ENCODE measurements around the gene SH3BGRL2.
"Not testable (repeated sequence)": the region's sequence is repeated elsewhere in the genome, so short reads cannot be mapped to it uniquely, and the experiment has no call there.

Gene SH3BGRL2

DNA sequence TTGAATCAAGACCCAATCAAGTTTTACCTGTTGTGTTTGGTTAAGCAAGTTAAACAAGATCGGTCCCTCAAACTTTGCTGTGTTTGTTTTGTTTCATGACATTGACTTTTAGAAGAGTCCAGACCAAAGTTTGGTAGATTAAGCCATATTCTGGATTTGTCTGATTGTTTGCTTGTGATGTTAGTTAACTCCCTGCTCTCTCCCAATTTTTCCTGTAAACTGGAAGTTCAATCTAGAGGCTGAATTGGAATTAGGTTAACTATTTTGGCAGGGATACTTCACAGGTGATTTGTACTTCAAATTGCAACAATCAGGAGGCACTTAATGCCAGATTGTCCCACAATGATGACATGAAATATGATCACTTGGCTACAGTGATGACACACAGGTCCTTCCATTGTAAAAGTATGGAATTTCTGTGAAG lies 13.6 kb upstream of the SH3BGRL2 start:
- H3K9me3 ChIP-seq (replicated peaks; ENCODE audit: low read length): no peaks in the 10 kb centered on the region
- H3K4me1 ChIP-seq (ENCODE audit: control insufficient read depth, insufficient read depth, low read length): no peaks in the 10 kb centered on the region
- H3K27me3 ChIP-seq (ENCODE audit: control insufficient read depth, insufficient read depth, low read length): no peaks in the 10 kb centered on the region
- H3K4me2 ChIP-seq (ENCODE audit: low read length): no peak overlapping the region
- no peak overlapping the region for H3K4me3 ChIP-seq (ENCODE audit: low read length)
- H3K36me3 ChIP-seq (ENCODE audit: insufficient read depth, low read length): no peaks in the 10 kb centered on the region
- H3K9ac ChIP-seq (ENCODE audit: low read depth, low read length): no peak overlapping the region

DNA sequence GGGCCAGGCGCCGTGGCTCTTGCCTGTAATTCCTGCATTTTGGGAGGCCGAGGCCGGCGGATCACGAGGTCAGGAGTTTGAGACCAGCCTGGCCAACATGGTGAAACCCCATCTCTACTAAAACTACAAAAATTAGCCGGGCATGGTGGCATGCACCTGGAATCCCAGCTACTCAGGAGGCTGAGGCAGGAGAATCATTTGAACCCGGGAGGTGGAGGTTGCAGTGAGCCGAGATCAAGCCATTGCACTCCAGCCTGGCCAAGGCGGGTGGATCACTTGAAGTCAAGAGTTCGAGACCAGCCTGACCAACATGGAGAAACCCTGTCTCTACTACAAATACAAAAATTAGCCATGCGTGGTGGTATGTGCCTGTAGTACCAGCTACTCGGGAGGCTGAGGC lies 12.7 kb upstream of the SH3BGRL2 start:
- not testable (repeated sequence) for H3K4me2 ChIP-seq (ENCODE audit: low read length)

DNA sequence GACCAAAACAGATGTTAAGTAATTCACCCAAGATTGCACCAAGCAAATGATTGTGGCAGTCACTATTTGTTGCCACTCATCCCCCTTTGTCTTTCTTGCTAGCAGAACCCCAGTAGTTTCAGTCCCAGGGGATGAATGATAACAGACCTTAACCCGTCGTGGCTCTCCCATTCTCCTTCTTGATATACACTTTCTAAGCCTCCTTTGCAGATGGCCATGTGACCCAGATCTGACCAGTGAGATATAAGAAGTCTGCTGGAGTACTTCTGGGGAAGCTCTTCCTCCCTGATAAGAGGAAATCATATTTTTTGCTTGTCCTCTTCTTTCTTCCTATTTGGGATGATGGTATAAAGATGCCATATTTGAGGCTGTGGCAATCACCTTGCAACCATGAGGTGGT lies 9.6 kb upstream of the SH3BGRL2 start:
- H3K4me1 ChIP-seq (ENCODE audit: control insufficient read depth, insufficient read depth, low read length): no peaks in the 10 kb centered on the region
- no peak overlapping the region for H3K9ac ChIP-seq (ENCODE audit: low read depth, low read length)
- no peaks in the 10 kb centered on the region for H3K36me3 ChIP-seq (ENCODE audit: insufficient read depth, low read length)
- no peaks in the 10 kb centered on the region for H3K27me3 ChIP-seq (ENCODE audit: control insufficient read depth, insufficient read depth, low read length)
- H3K4me3 ChIP-seq (ENCODE audit: low read length): no peak overlapping the region
- no peaks in the 10 kb centered on the region for H3K9me3 ChIP-seq (replicated peaks; ENCODE audit: low read length)
- H3K4me2 ChIP-seq (ENCODE audit: low read length): no peak overlapping the region

More for the DNA sequence above, 12.7 kb upstream of the SH3BGRL2 start:
- not testable (repeated sequence) for H3K4me1 ChIP-seq (ENCODE audit: control insufficient read depth, insufficient read depth, low read length); H3K27me3 ChIP-seq (ENCODE audit: control insufficient read depth, insufficient read depth, low read length); H3K4me3 ChIP-seq (ENCODE audit: low read length); H3K9ac ChIP-seq (ENCODE audit: low read depth, low read length); H3K36me3 ChIP-seq (ENCODE audit: insufficient read depth, low read length); H3K9me3 ChIP-seq (replicated peaks; ENCODE audit: low read length)

DNA sequence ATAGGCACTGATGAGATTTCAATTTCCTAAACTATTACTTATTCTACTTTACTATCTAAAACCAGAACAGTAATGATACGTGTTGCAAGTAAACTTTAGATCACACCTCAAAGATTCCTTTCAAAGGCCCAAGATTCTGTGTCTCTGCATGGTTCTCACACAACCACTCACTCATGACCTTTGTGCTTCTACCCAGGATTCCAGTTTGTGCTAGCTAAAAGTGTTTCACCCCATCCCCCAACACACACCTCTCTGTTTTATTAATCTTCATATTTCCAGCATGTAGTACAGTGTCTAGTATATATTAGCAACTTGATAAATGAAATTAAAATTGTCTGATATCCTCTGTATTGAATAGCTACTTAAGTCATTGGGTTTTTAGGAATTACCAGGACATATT lies 8.8 kb upstream of the SH3BGRL2 start:
- H3K9ac ChIP-seq (ENCODE audit: low read depth, low read length): no peak overlapping the region
- no peaks in the 10 kb centered on the region for H3K9me3 ChIP-seq (replicated peaks; ENCODE audit: low read length)
- H3K4me1 ChIP-seq (ENCODE audit: control insufficient read depth, insufficient read depth, low read length): no peaks in the 10 kb centered on the region
- H3K4me2 ChIP-seq (ENCODE audit: low read length): no peak overlapping the region
- H3K27me3 ChIP-seq (ENCODE audit: control insufficient read depth, insufficient read depth, low read length): no peaks in the 10 kb centered on the region
- H3K4me3 ChIP-seq (ENCODE audit: low read length): no peak overlapping the region
- no peaks in the 10 kb centered on the region for H3K36me3 ChIP-seq (ENCODE audit: insufficient read depth, low read length)

DNA sequence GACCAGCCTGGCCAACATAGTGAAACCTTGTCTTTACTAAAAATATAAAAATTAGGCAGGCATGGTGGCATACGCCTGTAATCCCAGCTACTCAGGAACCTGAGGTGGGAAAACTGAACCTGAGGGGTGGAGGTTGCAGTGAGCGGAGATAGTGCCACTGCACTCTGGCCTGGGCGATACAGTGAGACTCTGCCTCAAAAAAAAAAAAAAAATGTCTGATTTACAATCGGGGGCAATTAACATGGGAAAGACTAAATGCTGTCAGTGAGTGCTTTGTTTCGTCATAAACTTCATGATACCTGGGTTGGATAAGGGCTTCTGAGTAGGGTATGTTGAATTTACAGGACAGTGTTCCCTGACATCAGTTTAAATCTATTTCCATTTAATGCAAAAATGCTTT lies 8.0 kb upstream of the SH3BGRL2 start:
- no peak overlapping the region for H3K9ac ChIP-seq (ENCODE audit: low read depth, low read length)
- H3K27me3 ChIP-seq (ENCODE audit: control insufficient read depth, insufficient read depth, low read length): no peaks in the 10 kb centered on the region
- H3K9me3 ChIP-seq (replicated peaks; ENCODE audit: low read length): no peaks in the 10 kb centered on the region
- H3K4me3 ChIP-seq (ENCODE audit: low read length): no peak overlapping the region
- H3K4me2 ChIP-seq (ENCODE audit: low read length): no peak overlapping the region
- H3K4me1 ChIP-seq (ENCODE audit: control insufficient read depth, insufficient read depth, low read length): no peaks in the 10 kb centered on the region
- H3K36me3 ChIP-seq (ENCODE audit: insufficient read depth, low read length): no peaks in the 10 kb centered on the region

DNA sequence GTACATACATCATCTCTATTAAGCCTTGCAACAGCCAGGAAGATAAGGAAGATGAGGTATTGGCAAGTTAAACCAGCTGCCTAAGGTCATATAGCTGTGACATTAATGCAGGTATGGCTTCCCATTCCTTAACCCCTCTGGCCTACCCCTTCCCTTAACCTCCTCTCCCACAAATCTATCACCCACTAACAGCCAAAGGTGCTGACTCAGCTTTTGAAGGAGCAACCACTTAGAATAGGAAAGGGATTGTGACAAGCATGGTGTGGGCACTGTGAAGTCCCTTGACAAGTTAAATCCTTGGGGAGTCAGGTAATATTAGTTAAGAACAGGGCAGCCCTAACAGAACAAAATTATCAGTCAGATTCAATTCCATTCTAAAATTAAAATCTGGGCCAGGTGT lies 5.4 kb upstream of the SH3BGRL2 start:
- H3K36me3 ChIP-seq (ENCODE audit: insufficient read depth, low read length): no peaks in the 10 kb centered on the region
- H3K4me1 ChIP-seq (ENCODE audit: control insufficient read depth, insufficient read depth, low read length): peaks cover 4% of the 10 kb centered on the region
- no peaks in the 10 kb centered on the region for H3K9me3 ChIP-seq (replicated peaks; ENCODE audit: low read length)
- H3K27me3 ChIP-seq (ENCODE audit: control insufficient read depth, insufficient read depth, low read length): no peaks in the 10 kb centered on the region
- no peak overlapping the region for H3K4me2 ChIP-seq (ENCODE audit: low read length)
- H3K4me3 ChIP-seq (ENCODE audit: low read length): no peak overlapping the region
- H3K9ac ChIP-seq (ENCODE audit: low read depth, low read length): no peak overlapping the region

DNA sequence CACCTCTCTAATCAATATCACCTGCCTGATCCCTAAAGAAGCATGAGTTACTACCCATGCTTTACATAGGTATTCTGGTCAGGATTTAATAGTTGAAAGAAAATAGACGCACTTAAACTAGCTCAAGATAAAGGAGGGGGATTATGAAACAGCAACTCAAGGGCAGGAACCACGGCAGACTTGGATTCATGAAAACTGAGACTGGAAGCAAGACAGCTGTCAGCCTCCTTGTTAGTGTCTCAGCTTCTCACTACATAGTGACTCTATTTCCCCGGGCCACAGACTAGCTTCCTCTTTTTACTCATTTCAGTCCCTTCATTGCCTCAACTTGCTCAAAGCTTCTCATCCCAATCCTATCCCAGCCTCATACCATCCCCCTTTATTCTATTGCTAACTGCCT lies 4.3 kb upstream of the SH3BGRL2 start:
- Histone ChIP-seq H3K4me1 (ENCODE audit: control insufficient read depth, insufficient read depth, low read length) (peaks cover 5% of the 10 kb centered on the region), H3K9me3 (replicated peaks; ENCODE audit: low read length) (no peaks in the 10 kb centered on the region), H3K4me3 (ENCODE audit: low read length) (no peak overlapping the region), H3K4me2 (ENCODE audit: low read length) (no peak overlapping the region), H3K9ac (ENCODE audit: low read depth, low read length) (no peak overlapping the region), H3K36me3 (ENCODE audit: insufficient read depth, low read length) (no peaks in the 10 kb centered on the region), H3K27me3 (ENCODE audit: control insufficient read depth, insufficient read depth, low read length) (no peaks in the 10 kb centered on the region)

DNA sequence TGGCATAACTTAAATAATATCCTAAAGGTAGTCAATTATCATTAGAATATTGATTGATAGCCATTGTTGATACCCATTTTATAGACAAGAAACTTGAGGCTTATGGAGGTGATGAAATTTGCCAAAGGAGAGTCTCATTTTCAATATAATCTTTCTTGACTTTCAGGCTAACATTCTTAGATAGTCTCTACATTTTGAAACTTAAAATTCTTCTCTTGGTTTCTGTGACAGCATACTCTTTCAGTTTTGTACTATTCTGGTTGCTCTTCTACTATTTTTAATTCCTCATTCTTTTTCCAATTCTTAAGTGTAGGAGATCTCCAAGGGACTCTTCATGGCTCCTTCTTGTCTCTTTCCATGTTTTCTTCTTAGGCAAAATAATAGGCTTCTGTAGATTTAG lies 3.7 kb upstream of the SH3BGRL2 start:
- no peaks in the 10 kb centered on the region for H3K27me3 ChIP-seq (ENCODE audit: control insufficient read depth, insufficient read depth, low read length)
- H3K9me3 ChIP-seq (replicated peaks; ENCODE audit: low read length): no peaks in the 10 kb centered on the region
- H3K9ac ChIP-seq (ENCODE audit: low read depth, low read length): no peak overlapping the region
- peaks cover 5% of the 10 kb centered on the region for H3K4me1 ChIP-seq (ENCODE audit: control insufficient read depth, insufficient read depth, low read length)
- no peaks in the 10 kb centered on the region for H3K36me3 ChIP-seq (ENCODE audit: insufficient read depth, low read length)
- H3K4me2 ChIP-seq (ENCODE audit: low read length): no peak overlapping the region
- H3K4me3 ChIP-seq (ENCODE audit: low read length): no peak overlapping the region

DNA sequence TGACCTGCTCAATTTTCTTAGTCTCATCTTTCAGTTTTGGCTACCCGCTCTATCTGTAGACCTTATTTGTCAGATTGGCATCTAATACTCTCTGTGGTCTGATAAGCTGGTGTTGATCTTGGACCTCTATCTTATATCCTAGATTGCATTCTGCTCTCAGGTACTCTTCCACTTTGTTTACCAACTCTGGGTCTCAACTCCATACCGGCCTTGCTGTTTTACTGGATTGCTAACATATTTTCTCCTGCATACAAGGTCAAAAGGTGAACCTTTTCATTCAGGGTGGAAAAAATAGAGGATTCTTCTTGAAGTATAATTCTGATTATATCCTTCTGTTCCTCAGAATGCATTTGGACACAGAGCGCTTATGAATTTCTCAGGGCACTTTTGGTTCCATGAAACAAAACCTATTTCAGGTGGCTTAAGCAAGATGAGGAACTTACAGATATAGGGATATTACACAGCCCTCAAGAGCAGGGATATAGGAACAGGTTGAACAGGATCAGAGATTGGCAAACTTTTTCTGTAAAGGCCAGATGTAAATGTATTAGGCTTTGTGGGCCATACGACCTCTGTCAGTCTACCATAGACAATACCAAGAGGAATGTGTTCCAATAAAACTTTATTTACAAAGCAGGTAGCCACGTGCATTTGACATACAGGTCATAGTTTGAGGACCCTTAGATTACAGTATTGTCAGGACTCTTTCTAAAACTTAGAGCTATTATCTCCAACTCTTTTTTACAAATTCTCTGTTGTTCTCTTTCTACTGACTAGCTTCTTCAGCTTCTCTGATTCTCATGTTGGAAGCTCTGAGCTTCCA lies 2.5 kb upstream of the SH3BGRL2 start:
- Histone ChIP-seq H3K27me3 (ENCODE audit: control insufficient read depth, insufficient read depth, low read length) (no peaks in the 10 kb centered on the region), H3K4me3 (ENCODE audit: low read length) (no peak overlapping the region), H3K9me3 (replicated peaks; ENCODE audit: low read length) (no peaks in the 10 kb centered on the region), H3K9ac (ENCODE audit: low read depth, low read length) (no peak overlapping the region), H3K4me1 (ENCODE audit: control insufficient read depth, insufficient read depth, low read length) (peaks cover 5% of the 10 kb centered on the region), H3K4me2 (ENCODE audit: low read length) (no peak overlapping the region), H3K36me3 (ENCODE audit: insufficient read depth, low read length) (no peaks in the 10 kb centered on the region)

DNA sequence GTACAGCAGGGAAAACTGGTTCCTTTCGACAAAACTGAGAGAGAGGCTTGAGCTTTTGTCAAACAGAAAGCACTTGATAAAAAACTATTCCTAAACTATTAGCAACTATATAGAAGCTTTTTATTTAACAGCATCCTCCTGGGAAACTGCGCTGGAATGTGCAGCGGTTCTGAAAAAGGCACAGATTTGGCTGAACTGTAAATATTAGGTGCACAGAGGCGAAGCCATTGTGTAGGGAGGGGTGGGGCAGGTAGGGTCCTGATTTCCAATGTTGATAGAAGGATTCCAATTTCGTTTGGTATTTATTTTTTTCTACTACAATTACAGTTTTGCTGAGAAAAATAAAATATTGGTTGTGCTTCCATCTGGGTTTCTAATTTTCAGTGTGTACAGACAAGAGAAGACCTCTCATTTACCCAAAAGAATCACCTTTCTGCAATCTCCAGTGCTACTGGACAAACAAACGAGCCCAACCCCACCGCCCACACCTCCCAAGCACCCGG lies 698 bp upstream of the SH3BGRL2 start:
- H3K36me3 ChIP-seq (ENCODE audit: insufficient read depth, low read length): no peaks in the 10 kb centered on the region
- H3K4me1 ChIP-seq (ENCODE audit: control insufficient read depth, insufficient read depth, low read length): peaks cover 5% of the 10 kb centered on the region
- H3K4me3 ChIP-seq (ENCODE audit: low read length): peak overlapping the region; percentile 85
- H3K9ac ChIP-seq (ENCODE audit: low read depth, low read length): no peak overlapping the region
- H3K27me3 ChIP-seq (ENCODE audit: control insufficient read depth, insufficient read depth, low read length): no peaks in the 10 kb centered on the region
- no peaks in the 10 kb centered on the region for H3K9me3 ChIP-seq (replicated peaks; ENCODE audit: low read length)
- H3K4me2 ChIP-seq (ENCODE audit: low read length): peak overlapping the region; percentile 96

DNA sequence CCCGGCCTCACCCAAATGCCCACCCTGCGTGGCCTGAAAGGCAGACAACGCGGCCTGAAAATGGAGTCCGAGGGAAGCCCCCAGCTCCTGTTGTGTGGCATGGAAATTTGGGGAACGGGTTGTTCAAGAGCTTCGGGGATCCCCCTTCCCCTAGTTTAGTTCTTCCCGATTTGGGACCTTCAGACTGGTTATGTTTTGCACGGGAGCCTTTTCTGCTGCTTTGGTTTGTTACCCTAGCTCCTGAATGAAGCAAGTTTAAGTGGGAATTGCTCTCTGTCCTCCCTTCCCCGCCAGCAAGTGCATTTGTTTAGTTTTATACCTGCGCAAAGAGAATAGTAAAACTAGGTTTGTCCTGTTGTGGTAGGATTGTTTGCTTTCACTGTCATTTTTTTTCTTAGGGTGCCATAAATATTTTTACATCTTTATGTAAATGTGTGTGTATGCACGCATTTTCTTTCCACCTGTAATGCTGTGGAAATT lies 604 bp downstream of the SH3BGRL2 start:
- Histone ChIP-seq H3K9me3 (replicated peaks; ENCODE audit: low read length) (no peaks in the 10 kb centered on the region), H3K4me2 (ENCODE audit: low read length) (peak overlapping the region; percentile 96), H3K36me3 (ENCODE audit: insufficient read depth, low read length) (no peaks in the 10 kb centered on the region), H3K9ac (ENCODE audit: low read depth, low read length) (peak overlapping the region; percentile 67), H3K27me3 (ENCODE audit: control insufficient read depth, insufficient read depth, low read length) (no peaks in the 10 kb centered on the region), H3K4me3 (ENCODE audit: low read length) (peak overlapping the region; percentile 85), H3K4me1 (ENCODE audit: control insufficient read depth, insufficient read depth, low read length) (peaks cover 5% of the 10 kb centered on the region)

DNA sequence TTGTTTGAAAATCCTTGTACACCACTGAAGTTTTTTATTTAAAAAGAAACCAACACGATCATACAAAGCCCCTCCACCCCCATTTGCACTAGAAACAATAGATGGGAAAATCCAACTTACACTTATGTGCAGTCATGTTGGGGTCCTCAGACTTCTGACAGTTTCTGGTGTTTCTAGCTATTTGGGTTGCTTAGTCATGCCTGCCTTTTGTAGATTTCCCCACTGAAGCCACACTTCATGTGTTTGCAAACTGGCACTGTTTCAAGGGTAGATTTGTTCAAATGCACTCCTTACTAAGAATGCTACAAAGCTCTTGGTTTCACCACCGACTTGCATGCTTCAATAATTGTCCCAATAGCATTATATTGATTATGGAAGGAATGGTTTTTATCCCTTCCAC lies 1.5 kb downstream of the SH3BGRL2 start:
- Histone ChIP-seq H3K4me1 (ENCODE audit: control insufficient read depth, insufficient read depth, low read length) (peaks cover 5% of the 10 kb centered on the region), H3K36me3 (ENCODE audit: insufficient read depth, low read length) (no peaks in the 10 kb centered on the region), H3K4me3 (ENCODE audit: low read length) (no peak overlapping the region), H3K9me3 (replicated peaks; ENCODE audit: low read length) (no peaks in the 10 kb centered on the region), H3K27me3 (ENCODE audit: control insufficient read depth, insufficient read depth, low read length) (no peaks in the 10 kb centered on the region), H3K9ac (ENCODE audit: low read depth, low read length) (no peak overlapping the region), H3K4me2 (ENCODE audit: low read length) (no peak overlapping the region)
